Ramos (cell line): Measurements from ENCODE around the gene PEX7.
"Not testable (repeated sequence)": the region's sequence is repeated elsewhere in the genome, so short reads cannot be mapped to it uniquely, and the experiment has no call there.

Experiments
- in situ Hi-C: fragments of 300-500 bp; cut with MboI; formaldehyde crosslinking; loops from one replicate; pipeline ENCODE4 v1.14.3; 2022; ENCODE audit warnings: low sequenced_read_pairs; ENCODE audit not compliant: unreplicated experiment

The PEX7 gene

GRCh38 chr6:136789440-136789839 is 33.0 kb upstream of the PEX7 start:
- in situ Hi-C loops, result not testable (repeated sequence)

GRCh38 chr6:136790411-136791295 is 31.7 kb upstream of the PEX7 start:
- in situ Hi-C loops, result loop anchor here (5.0 kb wide), 1 partner anchor 148 kb away; no protein-coding TSS in a partner anchor

- in situ Hi-C loops, result loop anchor here (5.0 kb wide), 1 partner anchor 149 kb away; no protein-coding TSS in a partner anchor
Observed at GRCh38 chr6:136791296-136792094, 30.9 kb upstream of the PEX7 start.

GRCh38 chr6:136792095-136792409 is 30.3 kb upstream of the PEX7 start:
- in situ Hi-C loops, result loop anchor here (5.0 kb wide), 1 partner anchor 150 kb away; no protein-coding TSS in a partner anchor

- in situ Hi-C loops, result loop anchor here (5.0 kb wide), 1 partner anchor 150 kb away; no protein-coding TSS in a partner anchor
Observed at GRCh38 chr6:136792410-136793262, 29.8 kb upstream of the PEX7 start, which contains the start of gene MAP3K5. Gene MAP3K5 (minus strand): TSS chr6:136792477. CDS start chr6:136792157, 320 bp downstream.

- in situ Hi-C loops, result loop anchor here (5.0 kb wide), 1 partner anchor 151 kb away; no protein-coding TSS in a partner anchor
Observed at GRCh38 chr6:136793363-136793762, 29.0 kb upstream of the PEX7 start.

GRCh38 chr6:136795386-136795785 is 27.0 kb upstream of the PEX7 start:
- in situ Hi-C loops, result no loop called here

- in situ Hi-C loops, result no loop called here
Observed at GRCh38 chr6:136795996-136796395, 26.4 kb upstream of the PEX7 start.

- in situ Hi-C loops, result no loop called here
Observed at GRCh38 chr6:136798044-136798443, 24.3 kb upstream of the PEX7 start.

GRCh38 chr6:136801581-136801980 is 20.8 kb upstream of the PEX7 start:
- in situ Hi-C loops, result no loop called here

GRCh38 chr6:136803608-136804007 is 18.8 kb upstream of the PEX7 start:
- in situ Hi-C loops, result no loop called here

- in situ Hi-C loops, result no loop called here
Observed at GRCh38 chr6:136809091-136809860, 13.1 kb upstream of the PEX7 start.

GRCh38 chr6:136811272-136811671 is 11.1 kb upstream of the PEX7 start:
- in situ Hi-C loops, result no loop called here

GRCh38 chr6:136812174-136812573 is 10.2 kb upstream of the PEX7 start:
- in situ Hi-C loops, result no loop called here

- in situ Hi-C loops, result not testable (repeated sequence)
Observed at GRCh38 chr6:136815608-136816007, 6.8 kb upstream of the PEX7 start.

GRCh38 chr6:136816656-136817055 is 5.7 kb upstream of the PEX7 start:
- in situ Hi-C loops, result no loop called here

- in situ Hi-C loops, result no loop called here
Observed at GRCh38 chr6:136820561-136820960, 1.8 kb upstream of the PEX7 start.

GRCh38 chr6:136822046-136822375 is 381 bp upstream of the PEX7 start:
- in situ Hi-C loops, result no loop called here

GRCh38 chr6:136823128-136823660 is 802 bp downstream of the PEX7 start:
- in situ Hi-C loops, result no loop called here
